GM21423 (cell line): ENCODE measurements around the gene PYGM.

Experiments used
- ATAC-seq: cut with Tn5 transposase; IDR thresholded peaks from one replicate; pipeline ENCODE4 v1.9.1; 2021; ENCODE audit warnings: mild to moderate bottlenecking, moderate library complexity; ENCODE audit not compliant: unreplicated experiment

The PYGM gene

DNA sequence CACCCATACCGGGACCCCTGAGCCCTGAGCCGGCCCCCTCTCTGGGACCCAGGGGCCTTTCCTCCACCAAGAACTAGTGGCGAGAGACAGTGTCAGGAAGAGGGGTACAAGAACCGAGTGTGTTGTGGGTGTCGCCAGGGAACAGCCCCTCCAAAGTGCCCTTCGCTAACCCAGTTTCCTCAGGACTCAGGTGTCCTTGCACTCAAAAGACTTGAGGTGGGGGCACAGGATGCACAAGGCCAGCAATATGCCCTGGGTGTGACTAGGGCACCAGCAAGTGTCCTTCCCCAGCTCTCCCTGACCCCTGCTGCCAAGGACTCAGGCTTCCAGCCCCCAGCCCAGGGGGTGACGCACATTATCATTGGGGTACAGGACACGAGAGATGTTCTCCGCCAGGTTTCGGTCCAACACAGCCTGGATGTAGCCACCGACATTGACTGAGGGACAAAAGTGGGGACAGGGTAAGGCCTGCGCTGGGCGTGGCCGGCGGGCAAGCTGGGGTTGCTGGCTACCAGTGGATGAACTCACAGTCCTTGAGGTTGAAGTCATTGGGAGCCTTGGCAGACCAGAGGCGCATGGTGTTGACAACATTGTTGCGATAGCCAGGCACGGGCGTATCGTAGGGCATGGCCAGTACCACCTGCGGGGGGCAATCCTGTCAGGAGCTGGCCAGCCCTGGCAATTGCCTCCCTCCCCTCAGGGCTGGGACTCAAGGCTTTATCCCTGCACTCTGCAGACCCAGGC lies 4.7 kb downstream of the PYGM start:
- ATAC-seq: no peak

DNA sequence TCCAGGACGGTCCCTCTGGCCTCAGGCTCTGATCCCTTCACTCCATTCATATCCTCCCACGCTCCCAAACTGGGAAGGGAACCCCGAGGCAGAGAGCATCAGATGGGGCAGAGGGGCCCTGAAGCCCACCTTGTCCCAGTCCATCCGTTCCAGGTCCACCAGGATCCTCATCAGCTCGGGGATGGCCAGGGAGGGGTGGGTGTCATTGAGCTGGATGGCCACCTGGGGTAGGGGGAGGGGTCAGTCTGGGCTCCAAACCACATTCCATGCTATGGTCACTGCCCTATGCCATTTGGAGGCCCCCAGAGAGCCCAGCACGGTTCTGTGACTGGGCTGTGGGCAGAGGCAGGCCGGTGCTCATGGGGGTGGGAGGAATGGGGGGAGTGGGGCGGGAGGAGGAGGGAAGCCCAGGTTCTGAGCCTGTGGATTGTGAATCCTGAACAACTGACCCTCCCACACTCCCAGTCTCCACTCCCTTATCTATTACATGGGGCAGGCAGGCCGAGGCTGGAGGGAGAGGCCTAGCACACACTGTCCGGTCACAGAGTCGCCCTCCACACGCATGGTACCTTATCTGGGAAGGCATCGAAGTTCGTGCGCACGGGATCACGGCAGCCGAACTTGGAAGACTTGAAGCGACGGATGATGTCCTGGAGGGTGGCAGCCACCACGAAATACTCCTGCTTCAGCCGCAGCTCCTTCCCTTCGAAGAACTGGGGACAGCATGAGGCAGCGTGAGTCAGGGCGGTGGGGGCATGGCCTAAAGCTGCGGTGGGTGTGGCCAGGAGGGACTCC lies 5.5 kb downstream of the PYGM start:
- no peak for ATAC-seq

- no peak for ATAC-seq
Observed at GRCh38 chr11:64753380-64754123, 6.2 kb downstream of the PYGM start.

GRCh38 chr11:64753019-64753379 lies 6.8 kb downstream of the PYGM start:
- no peak for ATAC-seq

DNA sequence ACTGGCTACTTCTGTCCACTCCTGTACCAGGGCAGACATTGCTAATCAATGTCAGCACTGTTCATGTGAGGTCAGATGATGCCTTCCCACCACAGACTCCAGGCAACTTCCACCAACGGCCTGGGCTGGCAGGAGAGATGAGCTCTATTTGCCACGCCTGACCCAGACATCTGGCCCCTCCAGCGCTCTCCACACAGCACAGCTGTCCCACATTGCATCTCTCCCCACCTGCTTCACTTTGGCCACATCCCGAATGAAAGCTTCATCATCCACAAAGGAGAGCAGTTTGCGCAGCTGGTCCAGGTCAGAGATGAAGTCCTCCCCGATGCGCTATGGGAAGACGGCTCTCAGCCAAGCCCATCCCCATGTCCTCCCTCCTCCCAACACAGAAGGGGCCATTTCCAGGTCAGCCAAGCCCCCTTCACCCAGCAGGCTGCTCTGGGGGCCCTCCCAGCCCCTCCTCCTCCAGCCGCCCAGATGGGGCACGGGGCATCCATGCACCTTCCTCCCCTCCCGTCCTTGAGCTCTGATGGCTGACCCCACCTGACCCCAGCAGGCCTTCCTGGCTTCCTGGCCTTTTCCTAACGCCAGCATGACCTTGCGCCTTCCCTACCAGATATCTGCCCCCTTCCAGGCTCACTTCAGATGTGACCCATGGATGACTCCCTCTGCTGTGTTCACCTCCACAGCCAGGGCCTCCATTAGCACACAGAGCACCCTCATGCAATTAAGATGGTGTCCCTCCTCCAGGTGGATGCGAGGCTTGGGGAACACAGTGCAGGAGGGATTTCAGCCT lies 7.4 kb downstream of the PYGM start:
- ATAC-seq: no peak

GRCh38 chr11:64751580-64751979 lies 8.2 kb downstream of the PYGM start:
- no peak for ATAC-seq

GRCh38 chr11:64751136-64751535 lies 8.6 kb downstream of the PYGM start:
- no peak for ATAC-seq

DNA sequence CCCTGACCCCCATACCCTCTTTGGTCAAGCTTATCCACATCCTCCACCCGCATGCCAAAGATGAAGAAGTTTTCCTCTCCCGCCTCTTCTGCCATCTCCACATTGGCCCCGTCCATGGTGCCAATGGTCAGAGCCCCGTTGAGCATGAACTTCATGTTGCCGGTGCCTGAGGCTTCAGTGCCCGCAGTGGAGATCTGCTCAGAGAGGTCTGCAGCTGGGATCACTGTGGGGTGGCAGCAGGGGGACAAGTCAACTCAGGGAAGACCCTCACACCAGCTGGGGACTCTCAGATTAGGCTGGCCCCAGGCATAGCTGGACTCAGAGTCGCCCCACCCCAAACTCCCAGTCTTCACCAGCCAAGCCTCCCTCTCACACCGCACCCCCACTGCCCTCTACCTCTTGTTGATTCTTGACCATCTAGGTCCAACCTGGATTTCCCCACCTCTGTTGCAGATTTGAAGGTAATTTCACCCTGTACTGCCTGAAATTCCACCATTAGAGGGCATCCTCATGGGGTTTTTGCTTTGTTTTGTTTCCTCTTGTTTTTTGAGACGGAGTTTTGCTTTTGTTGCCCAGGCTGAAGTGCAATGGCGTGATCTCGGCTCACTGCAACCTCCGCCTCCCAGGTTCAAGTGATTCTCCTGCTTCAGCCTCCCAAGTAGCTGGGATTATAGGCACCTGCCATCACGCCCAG lies 9.3 kb downstream of the PYGM start:
- no peak for ATAC-seq

DNA sequence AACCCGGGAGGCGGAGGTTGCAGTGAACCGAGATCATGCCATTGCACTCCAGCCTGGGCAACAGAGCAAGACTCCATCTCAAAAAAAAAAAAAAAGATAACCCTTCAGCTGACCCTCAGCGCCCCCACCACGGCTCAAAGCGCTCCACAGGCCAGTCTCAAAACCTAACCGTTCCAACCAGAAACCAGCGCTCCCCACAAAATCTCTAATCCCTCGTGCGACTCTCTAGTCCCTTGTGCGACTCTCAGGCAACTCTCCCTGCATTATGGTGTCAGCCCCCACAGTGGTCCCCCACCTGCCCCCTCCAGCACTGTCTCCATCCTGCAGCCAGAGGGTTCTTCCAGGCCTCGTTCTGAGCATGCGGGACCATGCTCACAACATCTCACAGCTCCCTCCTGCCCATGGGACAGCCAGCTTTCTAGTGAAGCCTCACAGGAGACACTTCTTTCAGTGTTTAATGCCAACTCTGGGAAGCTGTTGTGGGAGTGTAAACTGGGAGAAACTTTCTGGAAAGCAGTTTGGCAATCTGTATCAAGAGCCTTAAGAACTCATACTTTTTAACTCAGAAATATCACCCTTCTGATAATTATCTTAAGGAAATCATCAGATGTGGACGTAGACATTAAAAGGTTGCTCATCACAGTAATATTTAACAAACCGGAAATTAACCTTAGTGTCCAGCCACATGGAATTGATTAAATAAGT lies 11.7 kb downstream of the PYGM start:
- ATAC-seq: no peak

DNA sequence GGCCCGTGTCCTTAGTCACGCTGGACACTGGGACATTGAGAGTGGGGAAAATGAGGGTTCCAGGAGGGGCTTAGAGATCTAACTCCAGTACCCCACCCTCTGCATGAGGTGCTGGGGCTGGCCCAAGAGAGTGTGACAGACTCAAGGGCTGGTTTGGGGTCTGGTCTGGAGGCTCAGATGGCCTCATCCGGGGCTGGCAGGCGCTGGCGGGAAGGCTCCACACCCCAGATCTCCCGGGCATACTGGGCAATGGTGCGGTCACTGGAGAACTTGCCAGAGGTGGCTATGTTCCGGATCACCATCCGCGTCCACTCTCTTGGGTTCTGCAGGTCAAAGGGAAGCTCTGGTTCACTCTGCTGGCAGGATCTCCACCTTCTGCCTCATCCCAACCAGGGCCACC lies 13.3 kb downstream of the PYGM start:
- no peak for ATAC-seq

DNA sequence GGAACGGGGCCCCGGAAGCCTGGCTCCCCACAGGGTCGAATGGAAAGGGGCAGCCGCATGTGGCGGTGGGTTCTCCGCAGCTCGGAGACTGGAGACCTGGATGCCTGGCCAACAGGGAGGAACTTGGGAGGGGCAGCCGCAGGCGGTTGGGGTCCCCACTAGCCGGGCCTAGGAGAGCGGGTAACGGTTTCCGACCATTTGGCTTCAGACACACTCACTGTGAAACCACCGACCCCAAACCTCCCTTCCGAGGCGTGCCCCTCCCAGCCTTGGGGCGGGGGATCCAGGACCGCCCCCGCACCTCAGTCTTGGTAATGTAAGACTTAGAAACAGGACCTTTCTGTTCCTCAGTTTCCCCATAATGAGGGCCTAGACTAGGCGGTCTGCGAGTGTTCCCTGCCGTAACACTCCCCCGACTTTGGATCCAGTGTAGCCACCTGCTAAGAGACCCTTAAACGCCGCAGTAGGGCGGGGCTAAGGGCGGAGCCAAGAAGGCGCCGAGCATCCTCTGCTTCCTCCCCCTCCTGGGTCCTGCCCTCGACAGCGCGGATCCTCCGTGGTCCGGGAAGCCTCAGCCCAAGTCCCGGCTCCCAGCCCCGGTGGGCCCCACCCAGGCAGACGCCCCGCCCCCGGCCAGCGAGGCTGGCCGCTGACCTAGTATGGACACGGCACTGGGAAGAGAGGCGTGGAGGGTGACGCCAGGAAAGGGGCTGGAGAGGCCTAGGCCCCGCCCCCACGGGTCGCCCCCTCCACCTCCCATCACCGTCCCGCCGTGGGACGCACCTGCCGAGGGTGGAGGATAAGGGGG lies 14.0 kb downstream of the PYGM start:
- ATAC-seq: no peak

- peak; percentile 38 for ATAC-seq
Observed at GRCh38 chr11:64745189-64745520, 14.6 kb downstream of the PYGM start.

- peak; percentile 1 for ATAC-seq
Observed at GRCh38 chr11:64744544-64745188, 15.1 kb downstream of the PYGM start.

- peak; percentile 23 for ATAC-seq
Observed at GRCh38 chr11:64743591-64744543, 15.9 kb downstream of the PYGM start, which contains the start of gene RASGRP2. Gene RASGRP2 (minus strand): TSS chr11:64744142. CDS start chr11:64742866, 1,276 bp downstream.

- no peak for ATAC-seq
Observed at GRCh38 chr11:64742889-64743590, 16.7 kb downstream of the PYGM start.

DNA sequence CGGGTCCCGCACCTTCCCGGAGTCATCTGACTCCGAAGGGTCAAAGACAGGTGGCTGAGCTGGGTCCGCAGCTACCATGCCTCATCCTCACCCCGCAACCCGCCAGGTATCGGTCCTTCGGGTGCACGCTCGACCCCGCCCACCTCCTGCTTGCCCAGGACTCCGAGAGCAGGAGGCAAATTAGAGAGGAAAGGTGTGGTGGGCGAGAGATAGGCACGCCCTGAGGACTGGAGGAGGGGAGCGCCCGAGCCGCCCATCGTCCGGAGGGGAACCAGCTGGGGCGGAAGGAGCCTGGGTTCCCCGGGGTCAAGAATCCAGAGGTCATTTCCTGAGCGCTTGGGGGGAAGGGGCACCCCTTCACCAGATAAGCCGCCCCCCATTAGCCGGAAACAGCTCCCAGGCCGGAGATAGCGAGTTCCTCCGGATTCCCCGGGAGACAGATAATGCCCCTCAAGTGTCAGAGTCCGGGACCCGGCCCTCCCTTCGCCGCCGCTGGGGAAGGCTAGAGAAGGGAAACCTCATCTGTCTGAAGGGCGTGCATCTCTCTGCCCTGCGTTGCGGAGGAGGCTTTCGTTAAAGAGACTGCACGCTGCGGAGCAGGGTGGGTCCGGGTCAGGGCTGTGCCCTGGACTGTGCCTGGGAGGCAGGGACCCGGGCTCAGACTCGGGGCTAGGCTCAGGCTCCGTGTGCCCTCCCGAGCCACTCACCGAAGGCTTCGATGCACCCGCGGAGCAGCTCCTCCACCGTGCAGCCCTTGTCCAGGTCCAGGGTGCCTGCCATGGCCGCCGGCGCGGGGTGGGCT lies 17.5 kb downstream of the PYGM start:
- ATAC-seq: no peak
